ENCODE results near the gene AKIRIN2.

DNA sequence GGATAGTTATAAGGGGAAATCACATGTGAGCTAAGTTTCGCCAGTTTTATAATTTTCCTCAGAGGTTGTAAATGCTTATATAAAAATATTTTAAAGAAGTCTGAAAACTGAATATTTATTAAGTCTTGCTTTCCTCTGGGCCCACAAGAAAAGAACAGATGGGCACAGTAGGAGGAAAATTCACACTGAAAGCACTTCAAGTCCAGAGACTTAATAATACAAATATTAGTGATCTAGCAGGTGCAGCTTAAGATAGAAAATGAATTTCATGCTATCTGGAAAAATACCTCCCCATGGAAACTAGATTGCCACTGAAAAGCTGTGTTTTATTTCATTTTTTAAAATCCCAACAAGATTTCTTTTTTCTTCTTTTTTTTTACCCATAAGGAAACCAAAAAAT is 64.9 kb downstream of the AKIRIN2 start:
- TF ChIP-seq, protein P1, sequence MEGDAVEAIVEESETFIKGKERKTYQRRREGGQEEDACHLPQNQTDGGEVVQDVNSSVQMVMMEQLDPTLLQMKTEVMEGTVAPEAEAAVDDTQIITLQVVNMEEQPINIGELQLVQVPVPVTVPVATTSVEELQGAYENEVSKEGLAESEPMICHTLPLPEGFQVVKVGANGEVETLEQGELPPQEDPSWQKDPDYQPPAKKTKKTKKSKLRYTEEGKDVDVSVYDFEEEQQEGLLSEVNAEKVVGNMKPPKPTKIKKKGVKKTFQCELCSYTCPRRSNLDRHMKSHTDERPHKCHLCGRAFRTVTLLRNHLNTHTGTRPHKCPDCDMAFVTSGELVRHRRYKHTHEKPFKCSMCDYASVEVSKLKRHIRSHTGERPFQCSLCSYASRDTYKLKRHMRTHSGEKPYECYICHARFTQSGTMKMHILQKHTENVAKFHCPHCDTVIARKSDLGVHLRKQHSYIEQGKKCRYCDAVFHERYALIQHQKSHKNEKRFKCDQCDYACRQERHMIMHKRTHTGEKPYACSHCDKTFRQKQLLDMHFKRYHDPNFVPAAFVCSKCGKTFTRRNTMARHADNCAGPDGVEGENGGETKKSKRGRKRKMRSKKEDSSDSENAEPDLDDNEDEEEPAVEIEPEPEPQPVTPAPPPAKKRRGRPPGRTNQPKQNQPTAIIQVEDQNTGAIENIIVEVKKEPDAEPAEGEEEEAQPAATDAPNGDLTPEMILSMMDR (IDR thresholded peaks at IDR 0.05; ENCODE audit: extremely low read depth in 1 of 2, insufficient read depth in 1 of 2, low read depth in 1 of 2, low read length in 2 of 2), result no peak
- TF ChIP-seq POLR2AphosphoS5 (IDR thresholded peaks at IDR 0.05; ENCODE audit: insufficient read depth, low read depth, low read length) (no peak), POLR2A (IDR thresholded peaks at IDR 0.05; ENCODE audit: low read depth, low read length) (no peak)

Data from endothelial cell of umbilical vein (primary cell).